HG03108 (cell line): ENCODE results near the gene PRDM16.

Experiments
- ATAC-seq: cut with Tn5 transposase; IDR thresholded peaks from one replicate; pipeline ENCODE4 v1.9.1; 2021; ENCODE audit warnings: moderate library complexity; ENCODE audit not compliant: unreplicated experiment

PRDM16 gene

GRCh38 chr1:3249631-3250501 is 180.9 kb downstream of the PRDM16 start:
- no peak for ATAC-seq

GRCh38 chr1:3250624-3251023 is 181.6 kb downstream of the PRDM16 start:
- ATAC-seq = no peak

GRCh38 chr1:3251099-3251806 is 182.2 kb downstream of the PRDM16 start:
- no peak for ATAC-seq

GRCh38 chr1:3251807-3252428 is 182.9 kb downstream of the PRDM16 start:
- ATAC-seq = no peak

GRCh38 chr1:3255680-3256079 is 186.7 kb downstream of the PRDM16 start:
- no peak for ATAC-seq

- no peak for ATAC-seq
Observed at GRCh38 chr1:3257788-3258187, 188.8 kb downstream of the PRDM16 start.

GRCh38 chr1:3258386-3259003 is 189.5 kb downstream of the PRDM16 start:
- ATAC-seq = no peak

GRCh38 chr1:3259020-3259419 is 190.0 kb downstream of the PRDM16 start:
- no peak for ATAC-seq

- no peak for ATAC-seq
Observed at GRCh38 chr1:3261007-3261968, 192.3 kb downstream of the PRDM16 start.

- no peak for ATAC-seq
Observed at GRCh38 chr1:3261969-3262579, 193.1 kb downstream of the PRDM16 start.

GRCh38 chr1:3262681-3263286 is 193.8 kb downstream of the PRDM16 start:
- ATAC-seq = no peak

- ATAC-seq = no peak
Observed at GRCh38 chr1:3263790-3264189, 194.8 kb downstream of the PRDM16 start.

- no peak for ATAC-seq
Observed at GRCh38 chr1:3264456-3264855, 195.5 kb downstream of the PRDM16 start.

GRCh38 chr1:3265835-3266805 is 197.1 kb downstream of the PRDM16 start:
- ATAC-seq = no peak

- no peak for ATAC-seq
Observed at GRCh38 chr1:3266870-3267549, 198.0 kb downstream of the PRDM16 start.

- no peak for ATAC-seq
Observed at GRCh38 chr1:3267550-3268270, 198.7 kb downstream of the PRDM16 start.

GRCh38 chr1:3268281-3268680 is 199.3 kb downstream of the PRDM16 start:
- ATAC-seq = no peak
